Panc1 (cell line): ENCODE measurements around the gene CDCA3.

ENCODE experiments used
- CTCF ChIP-seq: fragments of 450-650 bp; IDR thresholded peaks from 2 replicates; pipeline ENCODE4 v1.5.1; 2017; ENCODE audit warnings: mild to moderate bottlenecking
- POLR2AphosphoS5 ChIP-seq: IDR thresholded peaks from 2 replicates; pipeline ENCODE4 v1.6.1; 2012; ENCODE audit warnings: mild to moderate bottlenecking, low read depth, low read length, moderate library complexity
- REST ChIP-seq, 2 experiments: IDR thresholded peaks; 2 replicates each; pipeline ENCODE4 v1.6.1; 2011 to 2012; ENCODE audit warnings: low read depth in 2 of 2, control low read depth in 1 of 2, low read length in 1 of 2, mild to moderate bottlenecking in 1 of 2, moderate library complexity in 1 of 2; ENCODE audit not compliant: insufficient read depth in 1 of 2
- TCF7L2 ChIP-seq: IDR thresholded peaks from 2 replicates; pipeline ENCODE4 v1.6.1; 2011; ENCODE audit warnings: mild to moderate bottlenecking, low read depth, low read length, inconsistent platforms

DNA sequence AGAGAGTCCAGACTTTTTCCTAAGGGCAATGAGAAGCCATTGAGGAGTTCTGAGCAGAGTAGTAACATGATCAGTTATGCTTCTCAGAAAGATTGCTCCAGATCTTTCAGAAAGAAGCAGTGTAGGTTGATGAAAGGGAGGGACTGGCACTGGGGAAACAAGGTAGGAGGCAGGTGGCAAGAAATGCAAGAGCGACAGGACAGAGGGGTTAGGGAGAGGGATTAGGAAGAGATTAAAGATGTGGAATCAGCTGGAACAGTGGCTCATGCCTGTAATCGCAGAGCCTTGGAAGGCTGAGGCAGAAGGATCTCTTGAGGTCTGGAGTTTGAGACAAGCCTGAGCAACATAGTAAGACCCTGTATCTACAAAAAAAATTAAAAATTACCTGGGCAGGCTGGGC lies 3.4 kb downstream of the CDCA3 start:
- TF ChIP-seq CTCF: no peak
- no peak for TF ChIP-seq POLR2AphosphoS5
- TF ChIP-seq TCF7L2: no peak
- no peak for TF ChIP-seq REST (IDR thresholded peaks at IDR 0.05; ENCODE audit: insufficient read depth in 1 of 2, low read depth in 2 of 2, low read length in 1 of 2)
